ENCODE data around the gene SH3PXD2A. TPM values are rescaled to one million over a fixed set of nuclear protein-coding genes. Genes with fewer than 3 reads are reported as not detected.
"Not testable (repeated sequence)": the region's sequence is repeated elsewhere in the genome, so short reads cannot be mapped to it uniquely, and the experiment has no call there.

The SH3PXD2A gene
- total RNA-seq, 1 experiment from 2014 or later = 5.4 TPM

GRCh38 chr10:103732339-103733044 is 122.9 kb downstream of the SH3PXD2A start:
- no peaks in the 10 kb centered on the region for H3K27me3 ChIP-seq
- DNase-seq = no peak
- H3K27ac ChIP-seq = no peak overlapping the region
- no peaks in the 10 kb centered on the region for H3K36me3 ChIP-seq
- peaks cover 7% of the 10 kb centered on the region; the same call in 1 of the 2 replicates for H3K4me1 ChIP-seq
- H3K9me3 ChIP-seq (replicated peaks) = no peaks in the 10 kb centered on the region
- no peak overlapping the region for H3K4me3 ChIP-seq

GRCh38 chr10:103731609-103732270 is 123.6 kb downstream of the SH3PXD2A start:
- Histone ChIP-seq H3K4me3 (no peak overlapping the region), H3K4me1 (0 out of 2 replicates have a peak, but pooled peaks cover 2% of the 10 kb centered on the region), H3K9me3 (replicated peaks) (no peaks in the 10 kb centered on the region), H3K27ac (no peak overlapping the region), H3K27me3 (no peaks in the 10 kb centered on the region), H3K36me3 (no peaks in the 10 kb centered on the region)
- DNase-seq = no peak

DNA sequence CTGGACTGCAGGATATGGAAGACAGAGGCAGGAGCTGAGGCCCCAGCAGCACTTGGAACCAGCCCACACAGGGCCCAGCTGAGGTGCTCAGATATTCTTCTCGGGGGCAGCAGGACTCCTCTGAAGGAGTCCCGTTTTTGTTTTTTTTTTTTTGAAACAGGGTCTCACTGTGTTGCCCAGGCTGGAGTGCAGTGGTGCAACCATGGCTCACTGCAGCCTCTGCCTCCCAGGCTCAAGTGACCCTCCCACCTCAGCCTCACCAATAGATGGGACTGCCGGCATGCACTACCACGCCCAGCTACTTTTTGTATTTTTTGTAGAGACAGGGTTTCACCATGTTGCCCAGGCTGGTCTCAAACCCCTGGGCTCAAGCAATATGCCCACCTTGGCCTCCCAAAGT is 124.3 kb downstream of the SH3PXD2A start:
- not testable (repeated sequence) for H3K27ac ChIP-seq; H3K9me3 ChIP-seq (replicated peaks); H3K4me1 ChIP-seq; H3K27me3 ChIP-seq; DNase-seq; H3K36me3 ChIP-seq; H3K4me3 ChIP-seq

GRCh38 chr10:103729851-103730250 is 125.5 kb downstream of the SH3PXD2A start:
- no peaks in the 10 kb centered on the region for H3K9me3 ChIP-seq (replicated peaks)
- no peaks in the 10 kb centered on the region for H3K27me3 ChIP-seq
- H3K4me1 ChIP-seq = no peaks in the 10 kb centered on the region
- H3K4me3 ChIP-seq = no peak overlapping the region
- no peak for DNase-seq
- H3K27ac ChIP-seq = no peak overlapping the region
- H3K36me3 ChIP-seq = no peaks in the 10 kb centered on the region

GRCh38 chr10:103727991-103728689 is 127.2 kb downstream of the SH3PXD2A start:
- H3K27ac ChIP-seq = no peak overlapping the region

DNA sequence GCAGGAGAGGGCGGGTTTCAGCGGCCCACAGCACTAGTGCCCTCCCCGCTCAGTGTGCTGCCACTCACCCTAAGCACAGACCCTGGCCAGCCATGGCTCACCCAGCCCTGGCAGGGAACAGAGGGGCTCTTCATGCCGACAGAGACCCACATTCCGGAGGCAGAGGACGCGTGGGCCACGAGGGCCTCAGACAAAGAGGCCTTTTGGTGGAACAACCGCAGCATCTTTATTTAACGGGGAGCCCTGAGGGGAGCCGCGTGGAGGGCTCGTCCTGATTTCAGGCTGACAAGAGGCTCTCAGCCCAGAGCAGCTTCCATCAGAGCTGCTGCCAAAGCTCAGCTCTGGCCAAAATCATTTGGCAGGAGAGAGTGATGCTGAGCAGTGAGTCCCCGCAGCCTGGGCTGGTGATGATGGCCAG is 127.8 kb downstream of the SH3PXD2A start:
- Histone ChIP-seq H3K27me3 (no peaks in the 10 kb centered on the region), H3K4me1 (no peaks in the 10 kb centered on the region), H3K9me3 (replicated peaks) (no peaks in the 10 kb centered on the region), H3K36me3 (no peaks in the 10 kb centered on the region), H3K27ac (no peak overlapping the region), H3K4me3 (no peak overlapping the region)
- no peak for DNase-seq

More at GRCh38 chr10:103727991-103728689, 127.2 kb downstream of the SH3PXD2A start:
- no peaks in the 10 kb centered on the region for H3K27me3 ChIP-seq
- no peaks in the 10 kb centered on the region for H3K9me3 ChIP-seq (replicated peaks)
- DNase-seq = no peak
- H3K4me3 ChIP-seq = no peak overlapping the region
- no peaks in the 10 kb centered on the region for H3K36me3 ChIP-seq
- H3K4me1 ChIP-seq = no peaks in the 10 kb centered on the region

GRCh38 chr10:103726637-103727036 is 128.7 kb downstream of the SH3PXD2A start:
- Histone ChIP-seq H3K9me3 (replicated peaks) (no peaks in the 10 kb centered on the region), H3K4me3 (no peak overlapping the region), H3K36me3 (no peaks in the 10 kb centered on the region), H3K27ac (no peak overlapping the region), H3K4me1 (no peaks in the 10 kb centered on the region), H3K27me3 (no peaks in the 10 kb centered on the region)
- no peak for DNase-seq

- Histone ChIP-seq H3K27ac (no peak overlapping the region), H3K4me3 (no peak overlapping the region), H3K9me3 (replicated peaks) (no peaks in the 10 kb centered on the region), H3K27me3 (no peaks in the 10 kb centered on the region), H3K4me1 (no peaks in the 10 kb centered on the region; the same call in 1 of the 2 replicates), H3K36me3 (no peaks in the 10 kb centered on the region)
- no peak for DNase-seq
These were observed 130.1 kb downstream of the SH3PXD2A start for GRCh38 chr10:103725242-103725641.

DNA sequence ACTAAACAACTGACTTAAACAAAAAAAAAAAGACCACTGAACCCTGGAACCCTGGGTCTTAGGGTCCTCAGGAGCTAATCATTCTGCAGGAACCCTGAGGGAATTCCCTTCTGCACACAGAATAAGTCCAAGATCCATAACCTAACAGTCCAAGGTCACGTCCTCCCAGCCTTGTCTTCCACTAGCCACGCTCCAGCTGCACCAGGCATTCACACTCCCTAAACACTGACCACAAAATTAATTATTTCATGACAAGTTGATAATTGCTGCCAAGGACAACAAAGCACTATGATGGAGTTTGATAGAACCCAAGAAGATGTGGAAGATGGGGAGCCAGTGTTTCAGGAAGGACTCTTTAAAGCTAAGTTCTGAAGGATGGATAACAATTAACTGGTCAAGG is 130.6 kb downstream of the SH3PXD2A start:
- Histone ChIP-seq H3K4me3 (no peak overlapping the region), H3K27ac (no peak overlapping the region), H3K4me1 (no peaks in the 10 kb centered on the region; the same call in 1 of the 2 replicates), H3K36me3 (no peaks in the 10 kb centered on the region), H3K27me3 (no peaks in the 10 kb centered on the region), H3K9me3 (replicated peaks) (no peaks in the 10 kb centered on the region)
- no peak for DNase-seq

DNA sequence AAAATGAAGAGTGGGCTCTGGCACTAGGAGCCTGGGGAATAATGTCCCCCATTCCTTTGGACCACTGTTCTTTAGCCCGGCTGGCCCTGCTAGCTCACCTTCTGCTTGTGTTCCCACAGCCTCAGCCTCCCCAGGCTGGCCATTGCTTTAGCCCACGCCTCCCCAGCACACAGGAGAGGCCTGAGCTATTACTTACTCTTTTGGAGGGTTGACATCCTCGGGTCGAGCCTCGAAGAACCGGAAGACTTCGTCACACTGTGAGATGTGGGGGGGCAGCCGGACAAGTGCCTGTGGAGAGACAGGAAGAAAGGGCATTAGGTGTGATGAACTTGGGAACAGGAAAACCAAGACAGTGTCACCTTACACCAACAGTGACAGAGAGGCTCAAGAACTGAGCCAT is 131.3 kb downstream of the SH3PXD2A start:
- Histone ChIP-seq H3K9me3 (replicated peaks) (no peaks in the 10 kb centered on the region), H3K4me1 (no peaks in the 10 kb centered on the region; the same call in 1 of the 2 replicates), H3K36me3 (no peaks in the 10 kb centered on the region), H3K4me3 (no peak overlapping the region), H3K27me3 (no peaks in the 10 kb centered on the region), H3K27ac (no peak overlapping the region)
- DNase-seq = no peak

DNA sequence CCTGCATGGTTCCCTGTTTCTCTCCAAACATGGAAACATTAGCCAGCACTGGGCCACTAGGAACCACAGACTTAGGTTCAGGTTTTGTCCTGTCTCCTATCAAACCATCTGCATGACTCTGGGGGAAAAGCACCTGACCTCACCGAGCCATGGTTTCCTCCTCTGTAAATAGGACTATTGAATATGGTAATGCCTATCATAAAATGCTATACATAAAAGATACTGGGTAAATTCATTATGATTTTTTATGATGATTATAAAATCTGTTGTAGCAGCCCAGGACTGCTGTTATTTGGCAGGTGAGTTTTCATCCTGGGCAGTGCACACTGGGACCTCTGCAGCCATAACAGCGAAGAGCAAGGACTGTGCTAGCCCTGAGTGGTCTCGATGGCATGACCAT is 131.8 kb downstream of the SH3PXD2A start:
- Histone ChIP-seq H3K27me3 (no peaks in the 10 kb centered on the region), H3K4me1 (no peaks in the 10 kb centered on the region; the same call in 1 of the 2 replicates), H3K27ac (no peak overlapping the region), H3K36me3 (no peaks in the 10 kb centered on the region), H3K4me3 (no peak overlapping the region), H3K9me3 (replicated peaks) (no peaks in the 10 kb centered on the region)
- no peak for DNase-seq

- no peaks in the 10 kb centered on the region for H3K36me3 ChIP-seq
- H3K4me3 ChIP-seq = no peak overlapping the region
- H3K27me3 ChIP-seq = no peaks in the 10 kb centered on the region
- no peak for DNase-seq
- H3K9me3 ChIP-seq (replicated peaks) = no peaks in the 10 kb centered on the region
- H3K27ac ChIP-seq = no peak overlapping the region
- no peaks in the 10 kb centered on the region; the same call in 1 of the 2 replicates for H3K4me1 ChIP-seq
These were observed 132.7 kb downstream of the SH3PXD2A start for GRCh38 chr10:103722632-103723031.

GRCh38 chr10:103720964-103721335 is 134.4 kb downstream of the SH3PXD2A start:
- H3K4me3 ChIP-seq = no peak overlapping the region
- H3K27me3 ChIP-seq = no peaks in the 10 kb centered on the region
- no peaks in the 10 kb centered on the region; the same call in 1 of the 2 replicates for H3K4me1 ChIP-seq
- DNase-seq = no peak
- H3K36me3 ChIP-seq = no peaks in the 10 kb centered on the region
- no peaks in the 10 kb centered on the region for H3K9me3 ChIP-seq (replicated peaks)
- no peak overlapping the region for H3K27ac ChIP-seq

DNA sequence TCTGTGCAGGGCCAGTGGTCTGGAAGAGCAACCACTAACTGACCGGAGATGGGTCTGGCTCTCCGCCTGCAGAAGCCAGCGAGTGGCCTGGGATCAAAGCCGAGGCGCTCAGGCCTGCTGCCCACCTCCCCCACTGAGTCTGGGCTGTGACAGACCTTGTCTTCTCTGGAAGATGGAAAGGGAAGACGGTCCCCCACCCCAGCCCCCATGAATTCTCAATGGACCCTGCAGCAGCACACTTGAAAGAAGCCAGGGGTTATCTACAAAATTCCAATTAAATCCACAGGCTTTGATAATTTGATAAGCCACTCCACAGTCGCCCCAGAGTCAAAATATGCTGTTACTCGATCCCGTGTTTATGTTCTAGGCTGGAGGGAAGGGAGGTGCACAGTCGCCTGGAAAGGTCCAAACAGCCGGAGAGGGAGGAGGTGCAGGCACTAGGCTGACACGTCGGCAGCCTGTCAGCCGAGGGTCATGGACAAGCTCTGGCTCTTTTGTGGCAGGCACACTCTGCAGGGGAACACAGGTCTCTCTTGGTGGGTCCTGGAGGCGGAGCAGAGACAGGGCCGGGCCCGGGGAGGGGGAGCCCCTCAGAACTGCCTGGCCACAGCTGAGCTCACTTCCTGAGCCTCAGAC is 134.9 kb downstream of the SH3PXD2A start:
- peak; percentile 30 to 41 for DNase-seq
- Histone ChIP-seq H3K36me3 (no peaks in the 10 kb centered on the region), H3K9me3 (replicated peaks) (no peaks in the 10 kb centered on the region), H3K27ac (no peak overlapping the region), H3K27me3 (no peaks in the 10 kb centered on the region), H3K4me1 (no peaks in the 10 kb centered on the region; the same call in 1 of the 2 replicates), H3K4me3 (no peak overlapping the region)

DNA sequence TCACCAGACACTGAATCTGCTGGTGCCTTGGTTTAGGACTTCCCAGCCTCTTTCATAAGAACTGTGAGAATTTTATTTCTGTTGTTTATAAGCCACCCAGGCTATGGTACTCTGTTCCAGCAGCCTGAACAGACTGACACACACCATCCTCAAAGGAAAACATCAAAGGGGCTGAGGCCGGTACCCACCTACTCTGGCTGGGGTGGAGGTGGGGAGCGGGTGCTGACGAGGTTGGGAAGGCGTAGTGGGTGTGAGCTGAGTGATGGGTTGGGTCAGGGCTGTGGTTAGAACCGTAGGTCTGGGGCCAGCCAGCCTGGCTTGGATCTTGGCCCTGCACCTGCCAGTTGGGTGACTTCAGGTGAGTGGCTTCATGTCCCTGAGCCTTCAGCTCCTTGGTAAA is 136.3 kb downstream of the SH3PXD2A start:
- H3K4me1 ChIP-seq = peaks cover 6% of the 10 kb centered on the region; the same call in 1 of the 2 replicates

More for the DNA sequence above, 136.3 kb downstream of the SH3PXD2A start:
- Histone ChIP-seq H3K27me3 (no peaks in the 10 kb centered on the region), H3K4me3 (no peak overlapping the region), H3K9me3 (replicated peaks) (no peaks in the 10 kb centered on the region), H3K27ac (no peak overlapping the region), H3K36me3 (no peaks in the 10 kb centered on the region)
- DNase-seq = no peak
